GM21825 (cell line): Measurements from ENCODE around the gene PAPPA2.

Source experiments
- ATAC-seq: cut with Tn5 transposase; IDR thresholded peaks from one replicate; pipeline ENCODE4 v1.9.1; 2021; ENCODE audit warnings: mild to moderate bottlenecking, moderate library complexity; ENCODE audit not compliant: unreplicated experiment

Gene PAPPA2

GRCh38 chr1:176499671-176500070 lies 36.7 kb downstream of the PAPPA2 start:
- ATAC-seq, result no peak

- ATAC-seq, result no peak
Observed at GRCh38 chr1:176501599-176501998, 38.6 kb downstream of the PAPPA2 start.

- no peak for ATAC-seq
Observed at GRCh38 chr1:176504848-176505553, 42.0 kb downstream of the PAPPA2 start.

DNA sequence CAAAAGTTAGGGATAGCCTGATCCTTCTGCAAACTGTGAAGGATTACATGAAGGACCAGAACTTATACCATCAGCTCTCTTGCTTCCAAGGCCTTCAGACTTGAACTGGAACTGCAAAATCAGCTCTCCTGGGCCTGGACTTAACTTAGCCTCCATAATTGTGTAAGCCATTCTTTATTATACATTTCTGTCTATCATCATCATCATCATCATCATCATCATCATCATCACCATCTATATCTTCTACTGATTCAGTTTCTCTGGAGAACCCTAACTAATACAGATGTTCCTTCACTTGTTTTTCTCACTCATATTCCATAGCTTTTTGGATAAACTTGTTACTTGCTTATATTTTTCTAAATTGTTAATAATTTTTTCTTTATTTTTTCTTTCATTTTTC lies 50.0 kb downstream of the PAPPA2 start:
- ATAC-seq, result no peak

DNA sequence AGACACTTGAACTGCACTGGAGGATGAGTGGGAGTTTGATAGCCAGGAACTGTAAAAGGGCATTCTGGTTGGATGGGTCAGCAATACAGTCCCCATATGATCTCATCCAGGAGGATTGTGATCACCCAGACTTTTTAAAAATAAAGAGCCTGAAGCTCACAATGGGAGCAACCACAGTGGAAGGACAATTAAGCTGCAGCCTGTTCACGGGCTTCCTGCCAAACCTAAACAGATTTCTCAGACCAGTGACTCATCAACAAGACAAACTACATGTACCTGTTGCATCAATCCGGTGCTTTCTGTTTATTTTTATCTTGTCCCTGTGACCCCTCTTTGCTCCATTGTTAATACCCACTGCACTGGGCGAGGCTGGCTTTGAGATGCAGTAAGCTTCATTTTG lies 52.3 kb downstream of the PAPPA2 start:
- no peak for ATAC-seq

GRCh38 chr1:176517484-176517883 lies 54.5 kb downstream of the PAPPA2 start:
- ATAC-seq, result peak; percentile 82

DNA sequence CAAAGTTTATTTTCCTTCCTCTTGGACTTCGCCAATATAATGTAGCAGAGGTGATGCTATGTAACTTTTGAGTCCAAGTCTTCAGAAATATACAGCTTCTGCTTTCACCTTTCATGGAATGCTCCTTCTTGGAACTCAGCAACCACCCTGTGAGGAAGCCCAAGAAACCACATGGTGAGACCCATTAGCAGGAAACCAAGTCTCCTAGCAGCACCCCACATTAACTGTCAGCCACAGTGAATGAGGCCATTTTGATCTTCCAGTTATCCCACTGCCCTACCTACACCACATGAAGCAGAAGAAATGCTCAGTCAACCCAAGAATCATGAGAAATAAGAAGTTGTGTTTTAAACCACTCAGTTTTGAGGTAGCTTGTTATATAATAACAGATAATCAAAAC lies 58.2 kb downstream of the PAPPA2 start:
- ATAC-seq, result no peak

- no peak for ATAC-seq
Observed at GRCh38 chr1:176522310-176522845, 59.4 kb downstream of the PAPPA2 start.

DNA sequence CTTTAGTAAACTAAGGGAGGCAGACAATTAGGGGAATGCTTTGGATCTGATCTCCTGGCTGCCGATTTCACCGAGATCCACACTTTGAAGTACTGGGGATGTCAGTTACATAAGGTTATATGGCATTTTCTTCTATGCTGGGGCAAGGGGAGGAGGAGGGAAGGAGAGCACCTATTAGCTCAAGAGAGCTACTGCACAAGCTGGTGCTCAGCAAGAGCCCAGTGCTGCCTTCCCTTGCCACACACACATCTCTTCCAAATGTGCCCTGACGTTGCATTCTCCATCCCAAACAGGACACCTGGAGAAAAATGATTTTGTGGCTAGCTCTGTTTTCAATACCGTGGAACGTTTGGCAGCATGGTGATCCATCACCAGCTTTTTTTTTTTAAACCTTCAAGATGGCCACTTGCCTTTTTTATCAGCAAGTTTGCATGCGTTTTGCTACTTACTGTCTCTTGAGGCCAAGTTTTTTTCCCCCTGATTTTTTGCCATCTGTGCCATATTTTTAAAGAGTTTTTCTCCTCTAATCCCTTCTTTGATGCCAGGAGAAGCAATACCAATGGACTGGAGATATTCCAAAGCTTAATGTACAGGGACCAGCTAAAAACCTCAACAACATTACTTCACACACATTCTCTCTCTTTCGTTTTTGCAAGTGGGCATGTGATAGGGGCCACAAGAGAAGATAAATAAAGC lies 66.6 kb downstream of the PAPPA2 start:
- ATAC-seq, result no peak

DNA sequence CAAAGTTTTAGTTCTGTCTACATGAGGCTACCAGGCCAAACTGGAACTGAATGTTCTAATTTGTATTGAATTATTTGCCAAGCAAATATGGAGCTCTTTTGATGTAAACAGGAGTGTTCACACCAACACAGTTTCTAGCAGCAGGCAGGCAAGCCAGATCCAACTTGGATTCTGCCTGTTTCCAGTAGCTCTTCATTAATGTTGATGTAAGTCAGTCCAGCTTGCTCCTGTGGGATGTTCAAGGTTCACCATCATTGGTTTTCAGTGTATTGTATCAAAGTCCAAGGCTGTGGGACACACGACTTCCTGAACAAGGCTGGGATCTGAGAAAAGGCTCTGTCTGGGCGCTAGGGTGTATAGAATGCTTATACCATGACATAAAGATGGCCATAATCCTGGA lies 68.1 kb downstream of the PAPPA2 start:
- ATAC-seq, result no peak

- no peak for ATAC-seq
Observed at GRCh38 chr1:176531921-176532897, 69.2 kb downstream of the PAPPA2 start.

GRCh38 chr1:176533020-176533419 lies 70.0 kb downstream of the PAPPA2 start:
- ATAC-seq, result no peak

- ATAC-seq, result no peak
Observed at GRCh38 chr1:176536588-176536987, 73.6 kb downstream of the PAPPA2 start.

DNA sequence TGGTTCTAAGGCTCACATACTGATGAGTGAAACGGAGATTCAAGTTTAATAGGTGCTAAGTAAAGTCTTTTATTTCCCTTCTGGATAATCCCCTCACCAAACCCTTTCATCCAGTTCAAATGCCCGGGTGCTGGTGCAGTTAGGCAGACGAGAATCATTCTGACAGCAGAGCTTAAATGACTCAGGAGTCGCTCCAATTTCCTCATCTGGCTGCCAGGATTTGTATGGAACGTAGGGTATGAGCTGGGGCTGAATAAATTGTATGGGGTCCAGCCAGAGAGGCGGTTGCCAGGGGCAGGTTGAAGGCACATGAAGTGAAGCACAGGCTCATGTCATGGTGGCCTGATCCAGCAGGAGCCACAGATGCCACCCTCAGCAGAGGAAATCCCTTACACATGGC lies 76.0 kb downstream of the PAPPA2 start:
- ATAC-seq, result no peak

- no peak for ATAC-seq
Observed at GRCh38 chr1:176540428-176540827, 77.5 kb downstream of the PAPPA2 start.

DNA sequence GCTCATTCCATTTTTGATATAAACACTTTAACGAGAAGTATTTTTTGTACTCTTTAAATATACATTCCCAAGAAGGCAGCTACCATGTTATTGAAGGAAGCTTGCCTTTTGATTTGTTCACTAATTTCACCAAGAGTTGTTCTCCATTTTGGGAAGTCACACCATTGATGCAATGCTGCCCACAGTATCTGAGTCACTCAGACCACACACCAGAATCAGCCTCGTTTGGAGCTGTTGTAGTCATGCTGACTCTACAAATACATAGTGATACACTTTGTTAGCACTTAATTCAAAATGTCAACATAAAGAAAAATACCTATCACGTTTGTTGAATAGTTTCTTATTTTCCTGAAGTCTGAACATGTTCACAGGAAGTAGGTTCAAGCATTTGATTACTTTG lies 78.7 kb downstream of the PAPPA2 start:
- ATAC-seq, result no peak

DNA sequence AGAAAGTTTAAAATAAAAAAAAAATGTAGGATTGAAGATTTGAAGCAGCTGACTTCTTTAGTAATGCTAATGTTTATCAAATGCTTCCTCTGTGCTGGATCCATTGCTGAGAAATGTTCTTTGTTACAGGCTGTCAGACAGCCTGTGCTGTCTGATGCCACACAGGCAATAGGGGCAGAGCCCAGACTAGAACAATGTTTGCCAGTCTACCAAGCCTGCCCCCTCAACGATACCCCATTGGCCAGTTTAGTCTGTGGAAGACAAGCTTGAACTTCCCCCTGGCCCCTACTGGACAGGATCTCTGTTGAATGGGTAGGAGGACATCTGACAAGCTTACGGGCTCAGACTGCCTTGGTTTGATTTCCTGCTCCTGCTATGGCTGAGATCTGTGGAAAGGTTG lies 79.4 kb downstream of the PAPPA2 start:
- no peak for ATAC-seq

DNA sequence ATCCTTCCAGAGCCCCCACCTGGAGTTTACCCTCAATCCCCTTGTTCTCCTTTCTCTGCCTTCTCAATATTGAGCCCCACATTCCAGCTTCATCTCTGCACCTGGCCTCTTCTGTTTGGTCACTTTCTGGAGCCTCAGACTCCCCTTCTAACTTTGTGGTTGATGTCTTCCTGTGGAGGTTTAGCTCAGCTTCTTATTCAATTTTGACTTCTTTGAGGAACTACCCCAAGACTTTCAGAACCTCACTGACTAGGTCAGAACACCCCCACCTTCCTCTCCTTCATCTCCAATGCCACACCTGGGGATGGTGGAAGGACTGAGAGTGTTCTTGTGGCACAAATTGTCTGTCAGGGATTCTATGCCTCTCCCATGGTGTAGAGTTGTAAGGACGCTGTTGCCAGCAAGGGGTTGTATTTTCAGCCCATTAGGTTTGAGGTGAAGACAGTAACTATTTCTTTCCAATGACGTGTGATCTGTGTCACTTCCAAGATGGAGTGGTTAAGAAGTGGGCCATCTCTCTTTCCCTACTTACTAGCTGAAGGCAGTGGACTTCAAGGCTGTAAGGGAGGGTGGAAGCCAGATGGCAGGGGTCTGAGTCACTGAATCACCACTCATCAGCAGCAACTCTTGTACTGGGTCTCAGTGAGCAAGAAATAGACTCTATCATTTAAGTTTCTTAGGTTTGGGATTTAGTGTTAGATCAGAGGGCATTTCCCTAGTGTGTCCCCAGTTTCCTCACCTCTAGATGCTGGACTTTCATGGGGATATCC lies 80.6 kb downstream of the PAPPA2 start:
- no peak for ATAC-seq

DNA sequence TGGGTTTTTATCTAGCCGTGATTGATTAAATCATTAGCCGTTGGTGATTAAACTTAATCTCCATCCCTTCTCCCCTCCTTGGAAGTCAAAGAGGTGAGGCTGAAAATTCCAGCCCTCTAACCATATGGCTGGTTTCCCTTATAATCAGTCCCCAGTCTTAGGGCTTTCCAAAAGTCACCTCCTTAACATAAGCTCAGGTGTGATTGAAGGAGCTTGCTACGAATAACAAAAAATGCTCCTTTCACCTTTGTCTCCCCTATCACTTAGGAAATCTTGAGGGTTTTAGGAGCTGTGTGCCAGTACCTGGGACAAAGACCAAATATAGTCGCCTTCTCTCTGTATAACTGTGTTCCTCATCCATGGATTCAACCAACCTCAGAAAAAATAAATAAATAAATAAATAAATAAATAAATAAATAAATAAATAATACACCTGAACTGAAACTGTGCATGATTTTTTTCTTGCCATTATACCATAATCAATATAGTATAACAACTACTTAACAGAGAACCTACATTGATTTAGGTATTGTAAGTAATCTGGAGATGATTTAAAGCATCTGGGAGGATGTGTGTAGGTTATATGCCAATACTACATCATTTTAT lies 82.2 kb downstream of the PAPPA2 start:
- no peak for ATAC-seq

DNA sequence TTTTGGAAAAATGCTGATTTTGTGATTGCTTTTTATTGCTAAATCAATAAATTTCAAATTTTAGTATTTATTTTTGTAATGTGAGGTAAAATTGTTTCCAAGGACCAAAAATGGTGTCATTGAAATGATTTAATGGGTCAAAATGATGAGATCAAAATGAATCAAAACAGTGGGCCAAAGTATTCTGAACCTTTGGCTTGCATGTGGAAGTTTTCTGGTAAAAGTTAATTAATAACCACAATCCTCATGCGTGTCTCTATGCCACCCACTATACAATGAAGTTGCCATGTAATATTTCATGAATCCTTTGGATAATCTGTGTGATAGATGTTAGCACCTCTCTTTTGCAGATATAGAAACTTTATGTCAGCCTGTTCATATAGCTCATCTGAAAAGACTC lies 83.8 kb downstream of the PAPPA2 start:
- no peak for ATAC-seq
